D721Med (cell line): ENCODE measurements around the gene VCAM1.

Experiments used
- DNase-seq: peaks from one replicate; pipeline ENCODE4 v3.0.0; 2011; ENCODE audit warnings: low spot score; ENCODE audit not compliant: insufficient read length
- FAIRE-seq: peaks from 2 replicates; lab custom pipeline; 2011; peaks lifted over from hg19 to GRCh38; lab: Jason Lieb, UNC
- TF ChIP-seq, protein P1 (sequence below): IDR thresholded peaks from 2 replicates; pipeline ENCODE4 v1.5.1; 2012; ENCODE audit warnings: mild to moderate bottlenecking, control low read depth; ENCODE audit not compliant: insufficient read depth; ENCODE audit errors: missing control alignments

The VCAM1 gene

DNA sequence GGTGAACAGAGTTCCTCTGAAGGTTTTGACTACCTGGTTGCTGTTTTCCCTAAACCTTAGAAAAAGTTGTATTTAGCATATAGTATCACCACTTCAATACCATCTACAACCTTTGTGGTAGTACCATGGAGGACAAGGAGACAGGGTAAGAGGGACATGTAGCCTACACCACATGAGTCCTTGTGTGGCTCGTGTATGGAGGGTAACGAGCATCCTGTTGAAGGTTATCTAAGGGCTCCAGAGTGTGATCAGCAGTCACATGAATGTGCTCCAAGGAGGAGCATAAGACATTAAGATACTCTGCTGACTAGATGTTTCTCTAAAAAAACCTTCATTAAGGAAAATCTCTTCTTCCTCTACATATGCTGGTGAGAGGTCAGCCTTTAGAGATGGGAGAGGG, 67.3 kb downstream of the VCAM1 start:
- DNase-seq (no peak), FAIRE-seq (no peak)
- TF ChIP-seq, protein P1, sequence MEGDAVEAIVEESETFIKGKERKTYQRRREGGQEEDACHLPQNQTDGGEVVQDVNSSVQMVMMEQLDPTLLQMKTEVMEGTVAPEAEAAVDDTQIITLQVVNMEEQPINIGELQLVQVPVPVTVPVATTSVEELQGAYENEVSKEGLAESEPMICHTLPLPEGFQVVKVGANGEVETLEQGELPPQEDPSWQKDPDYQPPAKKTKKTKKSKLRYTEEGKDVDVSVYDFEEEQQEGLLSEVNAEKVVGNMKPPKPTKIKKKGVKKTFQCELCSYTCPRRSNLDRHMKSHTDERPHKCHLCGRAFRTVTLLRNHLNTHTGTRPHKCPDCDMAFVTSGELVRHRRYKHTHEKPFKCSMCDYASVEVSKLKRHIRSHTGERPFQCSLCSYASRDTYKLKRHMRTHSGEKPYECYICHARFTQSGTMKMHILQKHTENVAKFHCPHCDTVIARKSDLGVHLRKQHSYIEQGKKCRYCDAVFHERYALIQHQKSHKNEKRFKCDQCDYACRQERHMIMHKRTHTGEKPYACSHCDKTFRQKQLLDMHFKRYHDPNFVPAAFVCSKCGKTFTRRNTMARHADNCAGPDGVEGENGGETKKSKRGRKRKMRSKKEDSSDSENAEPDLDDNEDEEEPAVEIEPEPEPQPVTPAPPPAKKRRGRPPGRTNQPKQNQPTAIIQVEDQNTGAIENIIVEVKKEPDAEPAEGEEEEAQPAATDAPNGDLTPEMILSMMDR: no peak
